Adipose tissue (tissue), 3 donors: Measurements from ENCODE around the gene PIP4K2B. TPM values are rescaled to one million over a fixed set of nuclear protein-coding genes. Genes with fewer than 3 reads are reported as not detected.
"Not testable (repeated sequence)": the region's sequence is repeated elsewhere in the genome, so short reads cannot be mapped to it uniquely, and the experiment has no call there.

Experiments
- H3K27ac ChIP-seq: one replicate; pipeline ENCODE4 v1.5.1; 2013; ENCODE audit warnings: low read depth, low read length
- WGBS, 3 donors: extraction: QIAGEN DNeasy Blood & Tissue Kit; methylation state at CpG; one replicate each; pipeline ENCODE4 v1.1.7; 2013; 5-methylcytosine and 5-hydroxymethylcytosine counted together
- polyA plus RNA-seq, 3 donors: library from polyadenylated mRNA; stranded (reverse); fragments of 200-250 nt; gene quantifications; one replicate each; pipeline ENCODE4 v1.2.3, GENCODE V29; 2013
- donor health status: healthy with polysubstance abuse.
- donor health status: Bipolar disorder and iron deficiency.
- donor health status: healthy.

PIP4K2B gene
- polyA plus RNA-seq, 3 donors: 10.0 to 27.3 (median 18.8) TPM

GRCh38 chr17:38733982-38734973 lies 65.1 kb downstream of the PIP4K2B start:
- H3K27ac ChIP-seq: no peak overlapping the region
- WGBS, 3 donors: 53 to 74% (median 70%) methylated on average over 15 of the region's 15 CpGs

- no peak overlapping the region for H3K27ac ChIP-seq
- 42 to 84% (median 76%) methylated on average over 9 of the region's 9 CpGs for WGBS, 3 donors
Measured at GRCh38 chr17:38733282-38733981, 65.9 kb downstream of the PIP4K2B start.

GRCh38 chr17:38732376-38733281 lies 66.7 kb downstream of the PIP4K2B start:
- H3K27ac ChIP-seq: no peak overlapping the region
- 46 to 85% (median 81%) methylated on average over 7 of the region's 7 CpGs for WGBS, 3 donors

GRCh38 chr17:38731526-38732294 lies 67.6 kb downstream of the PIP4K2B start:
- WGBS, 3 donors: 49 to 70% (median 69%) methylated on average over 8 of the region's 8 CpGs
- H3K27ac ChIP-seq: no peak overlapping the region

GRCh38 chr17:38730526-38731379 lies 68.6 kb downstream of the PIP4K2B start:
- WGBS, 3 donors: 8 to 26% (median 21%) methylated on average over 27 of the region's 27 CpGs
- no peak overlapping the region for H3K27ac ChIP-seq

- 0 to 1% (median 1%) methylated on average over 52 to 92 of the region's 92 CpGs for WGBS, 3 donors
- no peak within 1 kb of the TSS for H3K27ac ChIP-seq
Measured at GRCh38 chr17:38729886-38730525, 69.3 kb downstream of the PIP4K2B start, which contains the start of gene CISD3. Gene CISD3, plus strand, starts transcription at chr17:38730341. Its CDS starts 18 bp downstream, at chr17:38730359.

- 25 to 26% (median 26%) methylated on average over 14 of the region's 14 CpGs for WGBS, 3 donors
- no peak overlapping the region for H3K27ac ChIP-seq
Measured at GRCh38 chr17:38729368-38729885, 69.9 kb downstream of the PIP4K2B start.

GRCh38 chr17:38728290-38728831 lies 71.0 kb downstream of the PIP4K2B start:
- no peak overlapping the region for H3K27ac ChIP-seq
- WGBS, 3 donors: 57 to 78% (median 66%) methylated on average over 8 of the region's 8 CpGs

- H3K27ac ChIP-seq: no peak overlapping the region
- 79 to 88% (median 87%) methylated on average over 5 of the region's 5 CpGs for WGBS, 3 donors
Measured at GRCh38 chr17:38727736-38728135, 71.6 kb downstream of the PIP4K2B start.

GRCh38 chr17:38726145-38726544 lies 73.2 kb downstream of the PIP4K2B start:
- not testable (repeated sequence) for H3K27ac ChIP-seq
- whole genome bisulfite sequencing, 3 donors: 62 to 85% (median 81%) methylated on average over 7 to 8 of the region's 8 CpGs

GRCh38 chr17:38725066-38725465 lies 74.3 kb downstream of the PIP4K2B start:
- H3K27ac ChIP-seq: no peak overlapping the region
- WGBS, 3 donors: 71 to 77% (median 73%) methylated on average over 10 of the region's 10 CpGs

- WGBS, 3 donors: 42 to 61% (median 52%) methylated on average over 16 of the region's 16 CpGs
- no peak overlapping the region for H3K27ac ChIP-seq
Measured at GRCh38 chr17:38724337-38724988, 74.9 kb downstream of the PIP4K2B start.

GRCh38 chr17:38721802-38722201 lies 77.6 kb downstream of the PIP4K2B start:
- no peak overlapping the region for H3K27ac ChIP-seq
- WGBS, 3 donors: 93 to 96% (median 95%) methylated on average over 15 to 16 of the region's 16 CpGs

- WGBS, 3 donors: 82 to 94% (median 91%) methylated on average over 6 of the region's 6 CpGs
- no peak overlapping the region for H3K27ac ChIP-seq
Measured at GRCh38 chr17:38720941-38721340, 78.4 kb downstream of the PIP4K2B start.

- no peak overlapping the region for H3K27ac ChIP-seq
- 76 to 82% (median 82%) methylated on average over 35 to 39 of the region's 39 CpGs for WGBS, 3 donors
Measured at GRCh38 chr17:38719943-38720641, 79.3 kb downstream of the PIP4K2B start.
